ENCODE measurements around the gene TMEM63B. TPM values are rescaled to one million over a fixed set of nuclear protein-coding genes. Genes with fewer than 3 reads are reported as not detected.
A peak's percentile ranks its signal among the peaks of the same experiment; 100 is the strongest.

Gene TMEM63B
- total and polyA plus RNA-seq, 9 of the 15 experiments (the other 6 are each of a cell fraction or from before 2014, with no cell fraction given) = 0.14 to 39.4 (median 14.4) TPM

GRCh38 chr6:44088827-44089590 is 38.3 kb upstream of the TMEM63B start (continued):
- TF ChIP-seq ESRRA (IDR thresholded peaks at IDR 0.05; ENCODE audit: borderline replicate concordance, low read depth) (peak; percentile 60; the same call in 1 of the 2 replicates), ETV1 (tag; conservative IDR thresholded peaks at IDR 0.05; ENCODE audit: low read depth) (no peak), E2F5 (CRISPR knock-in tag; IDR thresholded peaks at IDR 0.05) (no peak), ATF2 (CRISPR knock-in tag; IDR thresholded peaks at IDR 0.05) (no peak), TARDBP (IDR thresholded peaks at IDR 0.05) (no peak), ZNF175 (CRISPR knock-in tag; IDR thresholded peaks at IDR 0.05; ENCODE audit: low read depth) (no peak), THAP7 (CRISPR knock-in tag; IDR thresholded peaks at IDR 0.05) (no peak), ZNF449 (CRISPR knock-in tag; IDR thresholded peaks at IDR 0.05) (no peak), NKRF (IDR thresholded peaks at IDR 0.05; ENCODE audit: borderline replicate concordance) (no peak), HDGF (IDR thresholded peaks at IDR 0.05) (no peak), NFE2 (IDR thresholded peaks at IDR 0.05; ENCODE audit: low read depth) (no peak), TBL1XR1 (IDR thresholded peaks at IDR 0.05; ENCODE audit: low read length in 2 of 2) (no peak)
